GM18505 (cell line): ENCODE measurements around the gene CDKN2A.

ENCODE experiments used
- ATAC-seq: cut with Tn5 transposase; IDR thresholded peaks from one replicate; pipeline ENCODE4 v1.9.1; 2021; ENCODE audit not compliant: unreplicated experiment
- POLR2A ChIP-seq: IDR thresholded peaks from 4 replicates; pipeline ENCODE4 v1.6.1; 2011; ENCODE audit warnings: borderline replicate concordance; ENCODE audit not compliant: insufficient read depth, insufficient read length; ENCODE audit errors: extremely low read depth

The CDKN2A gene

DNA sequence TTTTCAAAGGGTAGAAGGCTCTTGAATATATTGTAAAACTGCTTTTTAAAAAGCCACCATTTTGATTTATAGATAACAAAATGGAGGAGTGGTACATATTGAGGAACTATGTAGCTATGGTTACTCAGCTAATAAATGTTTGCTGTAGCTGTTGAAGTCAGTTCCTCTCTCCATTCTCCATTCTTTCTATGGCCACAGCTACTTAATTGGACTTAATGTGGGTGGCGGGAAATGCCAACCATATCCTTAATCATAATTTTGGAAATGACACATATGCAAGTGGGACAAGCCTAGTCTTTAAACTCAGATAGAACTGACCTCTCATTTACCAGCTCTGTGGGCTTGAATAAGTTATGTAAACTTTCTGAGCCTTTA, 10.6 kb downstream of the CDKN2A start:
- TF ChIP-seq POLR2A = no peak
- ATAC-seq = no peak

DNA sequence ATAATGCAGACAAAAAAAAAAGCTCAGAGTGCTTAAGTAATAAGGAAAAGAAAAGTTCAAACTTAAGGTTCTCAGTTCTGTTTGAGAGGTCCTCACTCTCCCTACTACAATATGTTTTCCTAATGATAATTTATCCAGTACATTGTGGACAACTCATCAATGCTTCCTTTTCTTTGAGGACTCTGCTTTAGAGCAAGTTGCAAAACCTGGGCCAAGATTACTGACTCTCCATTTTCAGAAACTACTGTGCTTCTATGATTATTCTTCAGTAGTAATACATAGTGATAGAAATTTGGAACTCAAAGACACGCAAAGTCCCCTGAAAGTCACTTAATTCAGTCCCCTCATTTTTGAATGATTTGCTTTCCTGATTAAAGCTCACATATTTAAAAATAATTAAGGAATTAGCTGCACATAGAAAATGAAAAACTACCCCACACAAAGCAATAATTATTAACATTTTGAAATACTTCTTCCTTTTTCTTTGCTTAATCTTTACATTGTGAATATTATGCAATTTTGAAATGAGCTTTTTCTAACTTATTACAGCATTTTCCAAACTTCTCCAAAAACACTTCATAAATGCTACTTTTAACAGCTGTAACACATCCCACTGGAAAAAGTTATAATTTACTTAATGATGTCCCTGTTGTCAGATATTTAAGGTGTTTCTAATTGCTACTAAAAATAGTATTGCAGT, 11.2 kb downstream of the CDKN2A start:
- ATAC-seq = no peak
- TF ChIP-seq POLR2A = no peak

DNA sequence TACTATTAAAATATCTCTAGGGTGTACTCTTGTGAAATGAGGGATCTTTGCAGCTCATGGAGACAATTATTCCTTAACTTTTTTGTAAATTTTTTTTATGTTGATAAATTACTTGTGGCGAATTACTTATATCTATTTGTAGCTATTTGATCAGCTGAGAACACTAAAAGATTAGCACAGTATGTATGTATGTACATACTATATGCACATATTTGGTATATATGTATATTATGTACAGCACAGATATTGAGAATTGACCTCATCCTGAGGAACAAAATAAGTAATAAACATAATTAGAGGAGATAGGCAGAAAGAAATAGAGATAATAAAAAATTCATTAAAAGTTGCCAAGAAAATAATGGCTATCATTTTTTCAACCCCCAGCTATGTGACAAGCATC, 11.8 kb downstream of the CDKN2A start:
- no peak for TF ChIP-seq POLR2A
- ATAC-seq = no peak

DNA sequence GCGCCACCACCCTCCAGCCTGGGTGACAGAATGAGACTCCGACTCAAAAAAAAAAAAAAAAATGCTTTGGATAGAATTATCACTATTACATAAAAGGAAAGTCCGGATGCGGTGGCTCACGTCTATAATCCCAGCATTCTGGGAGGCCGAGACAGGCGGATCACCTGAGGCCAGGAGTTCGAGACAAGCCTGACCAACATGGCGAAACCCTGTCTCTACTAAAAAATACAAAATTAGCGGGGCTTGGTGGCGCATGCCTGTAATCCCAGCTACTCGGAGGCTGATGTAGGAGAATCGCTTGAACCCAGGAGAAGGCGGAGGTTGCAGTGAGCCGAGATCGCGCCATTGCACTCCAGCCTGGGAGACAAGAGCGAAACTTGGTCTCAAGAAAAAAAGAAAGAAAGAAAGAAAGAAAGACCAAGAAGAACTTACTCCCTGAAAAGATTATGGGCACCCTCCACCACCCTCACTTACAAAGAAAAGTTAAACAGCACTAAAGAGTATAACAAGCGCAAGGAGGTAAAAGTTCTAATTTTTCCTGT, 17.8 kb downstream of the CDKN2A start:
- no peak for TF ChIP-seq POLR2A
- ATAC-seq = no peak

DNA sequence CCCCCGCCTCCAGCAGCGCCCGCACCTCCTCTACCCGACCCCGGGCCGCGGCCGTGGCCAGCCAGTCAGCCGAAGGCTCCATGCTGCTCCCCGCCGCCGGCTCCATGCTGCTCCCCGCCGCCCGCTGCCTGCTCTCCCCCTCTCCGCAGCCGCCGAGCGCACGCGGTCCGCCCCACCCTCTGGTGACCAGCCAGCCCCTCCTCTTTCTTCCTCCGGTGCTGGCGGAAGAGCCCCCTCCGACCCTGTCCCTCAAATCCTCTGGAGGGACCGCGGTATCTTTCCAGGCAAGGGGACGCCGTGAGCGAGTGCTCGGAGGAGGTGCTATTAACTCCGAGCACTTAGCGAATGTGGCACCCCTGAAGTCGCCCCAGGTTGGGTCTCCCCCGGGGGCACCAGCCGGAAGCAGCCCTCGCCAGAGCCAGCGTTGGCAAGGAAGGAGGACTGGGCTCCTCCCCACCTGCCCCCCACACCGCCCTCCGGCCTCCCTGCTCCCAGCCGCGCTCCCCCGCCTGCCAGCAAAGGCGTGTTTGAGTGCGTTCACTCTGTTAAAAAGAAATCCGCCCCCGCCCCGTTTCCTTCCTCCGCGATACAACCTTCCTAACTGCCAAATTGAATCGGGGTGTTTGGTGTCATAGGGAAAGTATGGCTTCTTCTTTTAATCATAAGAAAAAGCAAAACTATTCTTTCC, 19.3 kb downstream of the CDKN2A start:
- no peak for TF ChIP-seq POLR2A
- peak; percentile 62 for ATAC-seq

DNA sequence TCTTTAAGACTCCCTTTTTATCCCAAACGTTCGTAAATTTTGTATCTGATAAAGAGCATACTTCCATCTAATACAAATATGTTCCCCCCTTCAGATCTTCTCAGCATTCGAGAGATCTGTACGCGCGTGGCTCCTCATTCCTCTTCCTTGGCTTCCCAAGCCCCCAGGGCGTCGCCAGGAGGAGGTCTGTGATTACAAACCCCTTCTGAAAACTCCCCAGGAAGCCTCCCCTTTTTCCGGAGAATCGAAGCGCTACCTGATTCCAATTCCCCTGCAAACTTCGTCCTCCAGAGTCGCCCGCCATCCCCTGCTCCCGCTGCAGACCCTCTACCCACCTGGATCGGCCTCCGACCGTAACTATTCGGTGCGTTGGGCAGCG, 19.9 kb downstream of the CDKN2A start:
- no peak for TF ChIP-seq POLR2A
- ATAC-seq = peak; percentile 5

DNA sequence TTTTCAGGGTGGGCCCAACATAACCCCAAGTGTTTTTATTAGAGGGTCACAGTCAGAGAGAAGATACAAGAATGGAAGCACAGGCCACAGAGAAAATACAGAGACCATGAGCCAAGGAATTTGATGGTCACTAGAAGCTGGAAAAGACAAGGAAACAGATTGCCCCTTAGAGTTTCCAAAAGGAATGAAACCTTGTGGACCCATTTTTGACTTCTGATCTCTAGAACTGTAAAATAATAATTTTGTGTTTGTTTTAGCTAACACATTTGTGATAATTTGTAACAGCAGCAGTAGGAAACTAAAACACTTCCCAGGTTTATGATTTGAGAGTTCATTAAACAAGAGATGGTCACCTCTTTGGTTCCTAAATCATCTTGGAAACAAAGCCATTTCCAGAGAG, 21.8 kb downstream of the CDKN2A start:
- ATAC-seq = no peak
- no peak for TF ChIP-seq POLR2A

DNA sequence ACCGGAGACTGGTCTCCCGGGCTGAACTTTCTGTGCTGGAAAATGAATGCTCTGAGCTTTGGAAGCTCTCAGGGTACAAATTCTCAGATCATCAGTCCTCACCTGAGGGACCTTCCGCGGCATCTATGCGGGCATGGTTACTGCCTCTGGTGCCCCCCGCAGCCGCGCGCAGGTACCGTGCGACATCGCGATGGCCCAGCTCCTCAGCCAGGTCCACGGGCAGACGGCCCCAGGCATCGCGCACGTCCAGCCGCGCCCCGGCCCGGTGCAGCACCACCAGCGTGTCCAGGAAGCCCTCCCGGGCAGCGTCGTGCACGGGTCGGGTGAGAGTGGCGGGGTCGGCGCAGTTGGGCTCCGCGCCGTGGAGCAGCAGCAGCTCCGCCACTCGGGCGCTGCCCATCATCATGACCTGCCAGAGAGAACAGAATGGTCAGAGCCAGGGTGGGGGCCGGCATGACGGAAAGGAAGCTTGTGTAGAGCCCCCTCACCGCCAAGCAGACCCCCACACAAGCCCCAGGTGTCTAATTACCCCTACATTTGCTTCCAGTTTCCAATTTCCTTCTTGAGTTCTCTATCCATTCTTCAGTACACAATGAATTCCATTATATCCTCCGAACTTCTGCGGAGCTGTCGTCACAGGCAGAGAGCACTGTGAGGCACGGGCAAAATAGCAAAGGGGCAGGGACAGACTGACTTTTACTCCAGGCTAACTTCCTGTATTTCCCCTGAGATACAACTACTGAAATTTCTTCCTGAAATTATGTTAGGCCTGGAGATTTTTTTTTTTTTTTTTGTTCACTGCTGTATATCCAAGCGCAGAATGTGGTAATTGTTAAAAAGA, 23.2 kb downstream of the CDKN2A start:
- TF ChIP-seq POLR2A = no peak
- ATAC-seq = no peak

DNA sequence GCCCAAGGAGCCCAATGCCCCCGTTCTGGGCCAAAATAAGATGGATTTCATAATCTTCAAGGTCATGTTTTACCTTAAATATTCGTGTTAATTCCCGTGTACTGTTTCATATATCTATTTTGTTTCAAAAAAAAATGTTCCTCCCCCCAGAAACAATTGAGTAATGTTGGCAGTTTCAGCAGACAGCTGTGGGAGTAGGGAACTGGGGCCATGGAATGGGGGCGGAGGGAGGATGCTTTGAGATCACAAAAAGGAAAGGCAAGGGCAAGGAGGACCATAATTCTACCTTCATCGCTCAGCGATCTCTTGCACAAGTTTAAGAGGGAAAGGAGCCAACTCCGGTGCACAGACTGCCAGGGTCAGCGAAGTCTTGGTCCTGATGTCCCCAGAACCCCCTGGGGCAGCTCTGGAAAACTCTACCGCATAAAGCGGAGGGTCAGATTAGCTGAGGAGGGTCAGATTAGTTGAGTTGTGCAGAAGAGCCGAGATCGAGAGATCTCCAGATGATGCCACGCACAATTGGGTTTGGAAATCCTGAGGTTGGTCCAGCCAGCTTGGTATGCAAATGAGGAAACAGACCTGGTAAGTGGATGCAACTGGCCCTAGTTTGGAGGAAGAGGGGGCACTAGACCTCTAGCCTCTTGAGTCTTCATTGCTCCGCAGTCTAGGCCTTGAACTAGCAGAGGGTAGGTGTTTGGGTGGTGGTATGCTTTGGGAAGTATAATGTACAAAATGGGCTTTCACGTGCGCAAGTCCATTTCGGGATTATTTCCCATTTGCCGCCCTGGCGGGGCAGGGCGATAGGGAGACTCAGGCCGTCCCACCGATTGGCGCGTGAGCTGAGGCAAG, 24.0 kb downstream of the CDKN2A start:
- TF ChIP-seq POLR2A = no peak
- ATAC-seq = no peak

DNA sequence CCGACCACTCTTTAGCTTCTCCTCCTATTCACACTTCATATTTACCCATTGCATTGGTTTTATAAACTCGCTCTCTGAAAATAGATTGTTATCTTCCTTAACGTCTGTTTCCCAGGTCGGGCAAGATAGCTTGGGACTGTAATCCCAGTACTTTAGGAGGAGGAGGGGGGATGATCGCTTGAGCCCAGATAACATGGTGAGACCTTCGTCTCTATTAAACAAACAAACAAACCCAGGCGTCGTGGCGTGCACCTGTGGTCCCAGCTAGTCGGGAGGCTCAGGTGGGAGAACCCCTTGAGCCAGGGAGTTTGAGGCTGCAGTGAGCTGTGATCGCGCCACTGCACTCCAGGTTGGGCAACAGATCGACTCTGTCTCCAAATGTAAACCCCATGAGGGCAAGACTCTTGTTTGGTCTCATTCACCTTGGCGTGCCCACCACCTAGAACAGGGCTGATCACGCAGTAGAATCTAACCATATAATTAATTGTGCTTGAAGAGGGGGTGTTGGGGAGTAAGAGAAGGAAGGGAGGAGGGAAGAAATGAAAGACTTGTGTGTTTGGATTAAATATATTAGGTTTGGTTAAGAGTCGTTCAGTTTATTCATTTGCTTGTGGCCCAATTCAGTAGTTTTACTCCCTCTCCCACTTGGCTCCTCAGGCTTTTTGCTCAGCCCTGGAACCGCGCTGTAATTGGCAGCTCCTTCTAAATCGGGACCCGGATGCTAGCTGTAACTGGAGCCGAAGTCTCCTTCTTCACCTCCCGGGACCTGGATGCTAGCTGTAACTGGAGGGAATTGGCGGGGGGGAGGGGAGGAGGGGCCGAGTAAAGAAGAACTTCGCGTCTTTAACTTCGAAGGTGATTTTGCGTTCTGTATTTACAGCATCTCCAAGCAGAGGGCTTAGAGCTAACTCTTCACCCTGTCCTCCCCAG, 24.9 kb downstream of the CDKN2A start:
- TF ChIP-seq POLR2A = no peak
- ATAC-seq = no peak

DNA sequence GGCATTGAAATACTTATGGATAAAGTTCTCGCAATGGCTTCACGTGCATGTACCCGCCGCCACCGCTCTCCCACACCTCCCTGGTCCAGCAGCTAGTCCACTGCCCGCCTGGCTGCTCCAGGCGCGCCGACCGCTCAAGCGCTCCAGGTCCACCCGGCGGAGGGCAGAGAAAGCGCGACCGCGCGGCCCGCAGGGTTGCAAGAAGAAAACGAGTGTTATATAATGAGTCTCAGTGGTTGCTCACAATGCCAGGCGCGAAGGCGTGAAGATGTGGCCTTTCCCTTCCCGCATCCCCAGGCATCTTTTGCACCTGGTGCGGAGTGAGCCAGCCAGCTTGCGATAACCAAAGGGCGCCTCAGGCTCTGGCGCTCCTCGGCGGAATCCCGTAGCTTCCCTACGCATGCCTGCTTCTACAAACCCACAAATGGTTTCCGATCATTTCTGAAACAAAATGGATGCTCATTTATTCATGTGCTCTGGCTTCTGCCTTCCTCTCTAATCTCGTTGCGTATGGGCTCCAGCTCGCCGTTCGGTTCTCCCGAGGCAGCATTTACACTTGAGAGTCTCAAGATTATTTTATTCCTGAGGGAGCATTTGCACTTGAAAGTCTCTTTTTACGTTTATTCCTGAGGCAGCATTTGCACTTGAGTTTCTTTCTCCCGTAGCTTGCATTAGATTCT, 25.7 kb downstream of the CDKN2A start:
- TF ChIP-seq POLR2A = no peak

More for the DNA sequence above, 25.7 kb downstream of the CDKN2A start:
- ATAC-seq = no peak
